DOHH2 (cell line): ENCODE data around the gene CRYBA4.

Source experiments
- H3F3A ChIP-seq: fragments of 200-600 bp; sonication (generic), shearing (Covaris generic); 2 replicates; pipeline ENCODE4 v1.6.0; 2016; ENCODE audit warnings: antibody characterized with exemption, mild to moderate bottlenecking; ENCODE audit not compliant: control insufficient read depth, insufficient read depth
- H3K27ac ChIP-seq: fragments of 200-600 bp; sonication (generic); 2 replicates; pipeline ENCODE4 v1.5.1; 2014; ENCODE audit warnings: low read depth, mild to moderate bottlenecking, low read length, moderate library complexity
- H3K27me3 ChIP-seq: fragments of 200-600 bp; sonication (generic); 2 replicates; pipeline ENCODE4 v1.6.1; 2014; ENCODE audit warnings: mild to moderate bottlenecking, low read length, mixed read lengths; ENCODE audit not compliant: control insufficient read depth
- H3K36me3 ChIP-seq: fragments of 200-600 bp; sonication (generic); 2 replicates; pipeline ENCODE4 v1.6.1; 2014; ENCODE audit warnings: mild to moderate bottlenecking, low read length, moderate library complexity, mixed read lengths; ENCODE audit not compliant: control insufficient read depth
- H3K4me1 ChIP-seq: fragments of 200-600 bp; sonication (generic); 2 replicates; pipeline ENCODE4 v1.6.1; 2014; ENCODE audit warnings: mild to moderate bottlenecking, low read length, mixed read lengths; ENCODE audit not compliant: control insufficient read depth
- H3K4me2 ChIP-seq: fragments of 200-600 bp; sonication (generic); 2 replicates; pipeline ENCODE4 v1.6.0; 2014; ENCODE audit warnings: mild to moderate bottlenecking, low read length, moderate library complexity
- H3K4me3 ChIP-seq: fragments of 200-600 bp; sonication (generic); 2 replicates; pipeline ENCODE4 v1.5.1; 2014; ENCODE audit warnings: mild to moderate bottlenecking, low read length, mixed read lengths
- H3K79me2 ChIP-seq: fragments of 200-600 bp; sonication (generic); 2 replicates; pipeline ENCODE4 v1.6.1; 2014; ENCODE audit warnings: mild to moderate bottlenecking, low read length, mixed read lengths; ENCODE audit not compliant: control insufficient read depth
- H3K9me2 ChIP-seq: fragments of 200-600 bp; sonication (generic); replicated peaks from 2 replicates; pipeline ENCODE4 v1.6.1; 2014; ENCODE audit warnings: mild to moderate bottlenecking, low read length, mixed read lengths; ENCODE audit not compliant: control insufficient read depth
- H3K9me3 ChIP-seq: fragments of 200-600 bp; sonication (generic); 2 replicates; pipeline ENCODE4 v1.6.1; 2014; ENCODE audit warnings: antibody characterized with exemption, low read length, mixed read lengths; ENCODE audit not compliant: control insufficient read depth, insufficient read depth
- H4K20me1 ChIP-seq: fragments of 200-600 bp; sonication (generic); 2 replicates; pipeline ENCODE4 v1.6.0; 2014; ENCODE audit warnings: low read depth, mild to moderate bottlenecking, antibody characterized with exemption, low read length, moderate library complexity; ENCODE audit not compliant: control insufficient read depth, insufficient read depth
- EZH2phosphoT487 ChIP-seq: fragments of 200-600 bp; sonication (generic); IDR thresholded peaks from 2 replicates; pipeline ENCODE4 v1.6.1; 2017; ENCODE audit warnings: borderline replicate concordance, mild to moderate bottlenecking, antibody characterized with exemption, low read length, moderate library complexity, mixed read lengths
- TF ChIP-seq, protein P1 (sequence below): fragments of 200-600 bp; sonication (generic); IDR thresholded peaks from one replicate; pipeline ENCODE4 v1.5.1; 2014; ENCODE audit warnings: antibody characterized with exemption, mild to moderate bottlenecking, low read depth, low read length; ENCODE audit not compliant: poor library complexity, severe bottlenecking

CRYBA4 gene

GRCh38 chr22:26576026-26576680 lies 45.6 kb upstream of the CRYBA4 start:
- Histone ChIP-seq H3K36me3 (peaks cover 18% of the 10 kb centered on the region), H3K79me2 (peaks cover 91% of the 10 kb centered on the region), H3K27ac (no peak overlapping the region), H3K27me3 (no peaks in the 10 kb centered on the region), H4K20me1 (peaks cover 4% of the 10 kb centered on the region; the same call in 1 of the 2 replicates), H3K9me3 (no peaks in the 10 kb centered on the region), H3K4me3 (no peak overlapping the region), H3K4me1 (peaks cover 40% of the 10 kb centered on the region), H3K9me2 (no peaks in the 10 kb centered on the region), H3F3A (peaks cover 4% of the 10 kb centered on the region; the same call in 1 of the 2 replicates), H3K4me2 (no peak overlapping the region)
- TF ChIP-seq, protein P1, sequence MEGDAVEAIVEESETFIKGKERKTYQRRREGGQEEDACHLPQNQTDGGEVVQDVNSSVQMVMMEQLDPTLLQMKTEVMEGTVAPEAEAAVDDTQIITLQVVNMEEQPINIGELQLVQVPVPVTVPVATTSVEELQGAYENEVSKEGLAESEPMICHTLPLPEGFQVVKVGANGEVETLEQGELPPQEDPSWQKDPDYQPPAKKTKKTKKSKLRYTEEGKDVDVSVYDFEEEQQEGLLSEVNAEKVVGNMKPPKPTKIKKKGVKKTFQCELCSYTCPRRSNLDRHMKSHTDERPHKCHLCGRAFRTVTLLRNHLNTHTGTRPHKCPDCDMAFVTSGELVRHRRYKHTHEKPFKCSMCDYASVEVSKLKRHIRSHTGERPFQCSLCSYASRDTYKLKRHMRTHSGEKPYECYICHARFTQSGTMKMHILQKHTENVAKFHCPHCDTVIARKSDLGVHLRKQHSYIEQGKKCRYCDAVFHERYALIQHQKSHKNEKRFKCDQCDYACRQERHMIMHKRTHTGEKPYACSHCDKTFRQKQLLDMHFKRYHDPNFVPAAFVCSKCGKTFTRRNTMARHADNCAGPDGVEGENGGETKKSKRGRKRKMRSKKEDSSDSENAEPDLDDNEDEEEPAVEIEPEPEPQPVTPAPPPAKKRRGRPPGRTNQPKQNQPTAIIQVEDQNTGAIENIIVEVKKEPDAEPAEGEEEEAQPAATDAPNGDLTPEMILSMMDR: no peak
- TF ChIP-seq EZH2phosphoT487: no peak

DNA sequence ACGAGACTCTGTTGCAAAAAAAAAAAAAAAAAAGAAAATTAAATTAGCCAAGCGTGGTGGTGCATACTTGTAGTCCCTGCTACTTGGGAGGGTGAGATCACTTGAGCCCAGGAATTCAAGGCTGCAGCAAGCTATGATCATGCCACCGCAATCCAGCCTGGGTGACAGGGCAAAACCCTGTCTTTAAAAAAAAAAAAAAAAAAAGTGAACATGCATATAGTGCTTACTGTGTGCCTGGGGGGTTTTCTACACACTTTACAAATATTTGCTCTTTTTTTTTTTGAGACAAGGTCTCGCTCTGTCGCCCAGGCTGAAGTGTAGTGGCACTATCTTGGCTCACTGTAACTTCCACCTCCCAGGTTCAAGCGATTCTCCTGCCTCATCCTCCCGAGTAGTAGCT lies 44.7 kb upstream of the CRYBA4 start:
- Histone ChIP-seq H3K9me2 (no peaks in the 10 kb centered on the region), H3K4me1 (peaks cover 47% of the 10 kb centered on the region), H3K27ac (no peak overlapping the region), H3K79me2 (peaks cover 91% of the 10 kb centered on the region), H3K27me3 (no peaks in the 10 kb centered on the region), H3K4me2 (no peak overlapping the region), H3K4me3 (no peak overlapping the region), H3K9me3 (no peaks in the 10 kb centered on the region), H3F3A (peaks cover 7% of the 10 kb centered on the region; the same call in 1 of the 2 replicates), H4K20me1 (peaks cover 4% of the 10 kb centered on the region; the same call in 1 of the 2 replicates), H3K36me3 (peaks cover 27% of the 10 kb centered on the region)
- TF ChIP-seq, protein P1: no peak
- TF ChIP-seq EZH2phosphoT487: no peak

- Histone ChIP-seq H3K27ac (peak overlapping the region; percentile 91), H3K4me1 (peaks cover 56% of the 10 kb centered on the region), H4K20me1 (no peaks in the 10 kb centered on the region), H3K79me2 (peaks cover 89% of the 10 kb centered on the region), H3K27me3 (no peaks in the 10 kb centered on the region), H3K9me2 (no peaks in the 10 kb centered on the region), H3F3A (peaks cover 7% of the 10 kb centered on the region; the same call in 1 of the 2 replicates), H3K36me3 (peaks cover 37% of the 10 kb centered on the region), H3K4me3 (peak overlapping the region; percentile 73), H3K4me2 (peak overlapping the region; percentile 98), H3K9me3 (no peaks in the 10 kb centered on the region)
- TF ChIP-seq, protein P1: no peak
- no peak for TF ChIP-seq EZH2phosphoT487
These were observed 42.4 kb upstream of the CRYBA4 start for GRCh38 chr22:26579331-26579886.
